ENCODE results near the gene SYT17.

The SYT17 gene

GRCh38 chr16:19301931-19302330, 133.9 kb downstream of the SYT17 start:
- Histone ChIP-seq H3K9me3 (no peaks in the 10 kb centered on the region), H3K4me3 (no peak overlapping the region), H3K27ac (no peak overlapping the region), H3K36me3 (no peaks in the 10 kb centered on the region), H3K27me3 (no peaks in the 10 kb centered on the region), H3K4me1 (no peaks in the 10 kb centered on the region)
- intact Hi-C loops (cut with DNase I; ENCODE audit: low total_unique reads) = no loop called here
- TF ChIP-seq CTCF (IDR thresholded peaks at IDR 0.05) = no peak
- no peak for DNase-seq

GRCh38 chr16:19304750-19305149, 136.7 kb downstream of the SYT17 start:
- H3K4me1 ChIP-seq = no peaks in the 10 kb centered on the region
- no peak for DNase-seq
- no peaks in the 10 kb centered on the region for H3K36me3 ChIP-seq
- no peak for TF ChIP-seq CTCF (IDR thresholded peaks at IDR 0.05)
- peaks cover 0 to 6% of the 10 kb centered on the region in 2 donors for H3K27me3 ChIP-seq
- H3K4me3 ChIP-seq = no peak overlapping the region
- intact Hi-C loops (cut with DNase I; ENCODE audit: low total_unique reads) = no loop called here
- H3K9me3 ChIP-seq = no peaks in the 10 kb centered on the region
- H3K27ac ChIP-seq = no peak overlapping the region

DNA sequence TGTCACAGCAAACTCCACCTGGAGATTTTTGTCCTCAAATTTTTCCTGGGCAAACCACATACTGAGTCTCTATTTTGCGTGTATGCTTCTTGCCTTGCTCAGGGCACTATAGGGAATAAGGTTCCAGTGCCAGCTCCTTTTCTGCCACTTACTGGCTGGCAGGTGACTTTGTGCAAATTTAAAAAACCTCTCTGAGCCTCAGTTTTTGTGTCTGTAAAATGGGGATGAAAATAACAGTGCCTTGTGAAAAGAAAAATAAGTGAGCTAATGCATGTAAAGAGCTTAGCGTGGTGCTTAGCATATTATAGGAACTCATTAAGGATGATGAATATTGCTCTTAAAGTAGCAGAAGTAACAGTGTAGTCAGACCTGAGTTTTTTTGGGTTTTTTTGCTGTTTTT, 137.4 kb downstream of the SYT17 start:
- no peaks in the 10 kb centered on the region for H3K4me1 ChIP-seq
- no peak overlapping the region for H3K4me3 ChIP-seq
- no peaks in the 10 kb centered on the region for H3K9me3 ChIP-seq
- no peak for TF ChIP-seq CTCF (IDR thresholded peaks at IDR 0.05)
- peaks cover 0 to 6% of the 10 kb centered on the region in 2 donors for H3K27me3 ChIP-seq
- H3K36me3 ChIP-seq = no peaks in the 10 kb centered on the region
- intact Hi-C loops (cut with DNase I; ENCODE audit: low total_unique reads) = no loop called here
- DNase-seq = no peak
- H3K27ac ChIP-seq = no peak overlapping the region

DNA sequence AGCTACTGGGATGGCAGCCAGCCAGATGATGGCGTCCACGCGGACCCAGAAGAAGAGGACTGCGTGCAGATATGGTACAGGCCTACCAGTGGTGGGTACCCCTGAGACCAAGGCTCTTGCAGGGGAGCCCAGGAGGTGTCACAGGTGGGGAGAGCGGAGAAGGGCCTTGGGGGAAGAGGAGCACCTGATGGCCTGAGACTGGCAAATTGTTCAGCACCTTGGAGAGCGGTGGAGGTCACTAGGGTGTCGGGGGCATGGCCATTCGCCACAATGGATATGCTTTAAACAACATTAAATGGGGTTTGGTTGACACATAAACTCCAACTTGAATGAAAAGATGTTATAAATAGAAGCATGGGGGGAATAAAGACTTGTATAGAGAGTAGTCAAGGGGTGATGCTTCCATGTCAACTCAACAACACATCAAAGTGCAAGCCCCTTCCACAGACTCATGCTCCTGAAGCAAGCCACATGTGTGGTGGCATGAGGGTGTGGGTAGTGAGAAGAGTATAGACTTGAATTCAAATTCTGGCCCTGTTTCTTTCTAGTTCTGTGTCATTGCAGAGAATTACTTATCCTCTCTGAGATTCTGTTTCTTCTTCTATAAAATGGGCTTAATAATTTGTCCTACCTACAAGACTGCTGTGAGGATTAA, 139.7 kb downstream of the SYT17 start:
- no peak for DNase-seq
- Histone ChIP-seq H3K4me1 (no peaks in the 10 kb centered on the region), H3K4me3 (no peak overlapping the region), H3K27me3 (peaks cover 0 to 6% of the 10 kb centered on the region in 2 donors), H3K9me3 (no peaks in the 10 kb centered on the region), H3K36me3 (no peaks in the 10 kb centered on the region), H3K27ac (no peak overlapping the region)
- intact Hi-C loops (cut with DNase I; ENCODE audit: low total_unique reads) = no loop called here
- no peak for TF ChIP-seq CTCF (IDR thresholded peaks at IDR 0.05)

DNA sequence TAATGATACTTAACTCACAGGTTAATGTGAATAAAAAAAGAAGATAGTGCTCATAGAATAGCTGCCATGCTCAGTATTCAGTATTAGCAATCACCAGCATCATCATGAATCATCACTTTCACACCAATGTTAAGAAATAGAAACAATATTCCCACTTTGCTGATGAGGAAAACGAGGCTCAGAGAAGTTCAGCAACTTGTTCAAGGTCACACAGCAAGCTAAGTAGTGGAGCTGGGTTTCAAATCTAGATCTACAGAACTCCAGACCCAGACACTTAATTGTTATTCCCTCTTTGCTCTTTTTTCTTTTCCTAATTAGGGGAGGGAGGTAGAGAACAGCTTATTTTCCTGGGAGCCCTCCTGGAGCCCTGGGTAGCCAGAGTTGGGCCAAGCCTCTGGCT, 140.4 kb downstream of the SYT17 start:
- no peak for DNase-seq
- intact Hi-C loops (cut with DNase I; ENCODE audit: low total_unique reads) = no loop called here
- no peaks in the 10 kb centered on the region for H3K4me1 ChIP-seq
- H3K27ac ChIP-seq = no peak overlapping the region
- no peaks in the 10 kb centered on the region for H3K9me3 ChIP-seq
- TF ChIP-seq CTCF (IDR thresholded peaks at IDR 0.05) = no peak
- H3K36me3 ChIP-seq = no peaks in the 10 kb centered on the region
- peaks cover 0 to 6% of the 10 kb centered on the region in 2 donors for H3K27me3 ChIP-seq
- H3K4me3 ChIP-seq = no peak overlapping the region

- Histone ChIP-seq H3K27me3 (peaks cover 0 to 6% of the 10 kb centered on the region in 2 donors), H3K27ac (no peak overlapping the region), H3K4me1 (no peaks in the 10 kb centered on the region), H3K36me3 (no peaks in the 10 kb centered on the region), H3K4me3 (no peak overlapping the region), H3K9me3 (no peaks in the 10 kb centered on the region)
- TF ChIP-seq CTCF (IDR thresholded peaks at IDR 0.05) = no peak
- intact Hi-C loops (cut with DNase I; ENCODE audit: low total_unique reads) = no loop called here
- DNase-seq = no peak
These were observed 141.1 kb downstream of the SYT17 start for GRCh38 chr16:19309178-19309577.

Measured in tibial artery (tissue), 4 donors.